ENCODE results near the gene RPS3.

GRCh38 chr11:75352588-75353206, 46.6 kb upstream of the RPS3 start:
- TF ChIP-seq EZH2 (IDR thresholded peaks at IDR 0.05; ENCODE audit: borderline replicate concordance, low read depth, low read length, severe bottlenecking) (no peak), CTCF (IDR thresholded peaks at IDR 0.05; ENCODE audit: extremely low read depth in 1 of 2, insufficient read depth in 1 of 2, low read depth in 1 of 2, low read length in 2 of 2) (no peak), POLR2A (IDR thresholded peaks at IDR 0.05; ENCODE audit: low read depth, low read length) (no peak), POLR2AphosphoS5 (IDR thresholded peaks at IDR 0.05; ENCODE audit: insufficient read depth, low read depth, low read length) (no peak), JUN (IDR thresholded peaks at IDR 0.05; ENCODE audit: borderline replicate concordance, insufficient read depth, insufficient read length, low read depth) (no peak), MYC (IDR thresholded peaks at IDR 0.05; ENCODE audit: low read depth, low read length) (no peak), FOS (IDR thresholded peaks at IDR 0.05; ENCODE audit: borderline replicate concordance, insufficient read depth, low read length) (no peak)
- TF ChIP-seq, protein P1, sequence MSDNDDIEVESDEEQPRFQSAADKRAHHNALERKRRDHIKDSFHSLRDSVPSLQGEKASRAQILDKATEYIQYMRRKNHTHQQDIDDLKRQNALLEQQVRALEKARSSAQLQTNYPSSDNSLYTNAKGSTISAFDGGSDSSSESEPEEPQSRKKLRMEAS (IDR thresholded peaks at IDR 0.05; ENCODE audit: insufficient read depth, insufficient read length), result no peak

Measured in endothelial cell of umbilical vein (primary cell).